Lung (tissue), 12 donors: ENCODE measurements around the gene ARHGEF1. TPM values are rescaled to one million over a fixed set of nuclear protein-coding genes. Genes with fewer than 3 reads are reported as not detected.

Experiments
- ATAC-seq: fragments of 200-7000 bp; cut with Tn5 transposase; one replicate; pipeline ENCODE4 v1.9.1; 2020; ENCODE audit warnings: moderate number of reproducible peaks; ENCODE audit not compliant: insufficient read depth, low FRiP score
- DNase-seq, 3 donors: peaks; one replicate each; pipeline ENCODE4 v3.0.0-alpha.2; 2013 to 2017
- H3K27ac ChIP-seq, 2 donors: one replicate each; pipeline ENCODE4 v1.5.1; 2013; ENCODE audit warnings: mild to moderate bottlenecking in 2 of 2, moderate library complexity in 2 of 2, control low read depth in 1 of 2, inconsistent platforms in 1 of 2, low read depth in 1 of 2, low read length in 1 of 2
- H3K27me3 ChIP-seq, 3 donors: one replicate each; pipeline ENCODE4 v1.5.1; 2013; ENCODE audit warnings: low read length in 2 of 3; ENCODE audit not compliant: control insufficient read depth in 3 of 3, insufficient read depth in 3 of 3
- H3K36me3 ChIP-seq, 4 donors: one replicate each; pipeline ENCODE4 v1.5.1; 2013; ENCODE audit warnings: low read length in 4 of 4, mild to moderate bottlenecking in 1 of 4, moderate library complexity in 1 of 4; ENCODE audit not compliant: control insufficient read depth in 4 of 4, insufficient read depth in 4 of 4
- H3K4me1 ChIP-seq, 5 donors: one replicate each; pipeline ENCODE4 v1.5.1; 2013; ENCODE audit warnings: low read length in 5 of 5, mild to moderate bottlenecking in 2 of 5, moderate library complexity in 1 of 5; ENCODE audit not compliant: control insufficient read depth in 5 of 5, insufficient read depth in 5 of 5
- H3K4me3 ChIP-seq: one replicate; pipeline ENCODE4 v1.5.1; 2013; ENCODE audit warnings: mild to moderate bottlenecking, control low read depth, moderate library complexity
- H3K9ac ChIP-seq, 2 donors: one replicate each; pipeline ENCODE4 v1.5.1; 2013; ENCODE audit warnings: low read length in 2 of 2, control low read depth in 1 of 2; ENCODE audit not compliant: insufficient read depth in 1 of 2
- H3K9me3 ChIP-seq, 4 donors: one replicate each; pipeline ENCODE4 v1.5.1; 2013; ENCODE audit warnings: low read length in 3 of 4, mild to moderate bottlenecking in 1 of 4, moderate library complexity in 1 of 4; ENCODE audit not compliant: control insufficient read depth in 4 of 4, insufficient read depth in 3 of 4
- CTCF ChIP-seq: IDR thresholded peaks from 2 replicates; pipeline ENCODE4 v1.5.1; 2012; ENCODE audit warnings: mild to moderate bottlenecking; ENCODE audit errors: control extremely low read depth, extremely low read depth
- WGBS, 2 donors: extraction: QIAGEN DNeasy Blood & Tissue Kit; methylation state at CpG; one replicate each; pipeline ENCODE4 v1.1.7; 2013; 5-methylcytosine and 5-hydroxymethylcytosine counted together
- polyA plus RNA-seq, 2 donors: library from polyadenylated mRNA; stranded (reverse); fragments of 200-250 nt; gene quantifications; one replicate each; pipeline ENCODE4 v1.2.1, GENCODE V29; 2013
- total RNA-seq, 2 donors: library from RNA; depleted of rRNA in 1 of 2; stranded (reverse); fragments of >200 nt in 1 of 2; gene quantifications; one replicate each; pipeline ENCODE4 v1.2.1, GENCODE V29; 2014 to 2021
- donor health status: control.
- donor health status: control.
- donor health status: Bipolar disorder and iron deficiency.
- donor health status: healthy.
- donor health status: DM: yes; HTN: yes; CAD: no.

The ARHGEF1 gene
- total and polyA plus RNA-seq, 4 donors, result 55.4 to 231 (median 176) TPM

GRCh38 chr19:41903193-41903953 is 20.4 kb downstream of the ARHGEF1 start:
- H3K9ac ChIP-seq, result no peak overlapping the region
- H3K9me3 ChIP-seq, result peaks cover 0 to 2% (median 0%) of the 10 kb centered on the region in 4 donors
- no peak overlapping the region for H3K4me3 ChIP-seq
- ATAC-seq, result no peak
- no peaks in the 10 kb centered on the region for H3K27me3 ChIP-seq
- no peak for DNase-seq
- WGBS, 2 donors, result 77 to 91% methylated on average over 19 of the region's 19 CpGs
- H3K4me1 ChIP-seq, result peaks cover 0 to 5% (median 0%) of the 10 kb centered on the region in 5 donors
- peaks cover 5 to 76% (median 34%) of the 10 kb centered on the region in 4 donors for H3K36me3 ChIP-seq
- TF ChIP-seq CTCF, result no peak
- H3K27ac ChIP-seq, result peak overlapping the region in 1 of 2 donors; percentile 43

DNA sequence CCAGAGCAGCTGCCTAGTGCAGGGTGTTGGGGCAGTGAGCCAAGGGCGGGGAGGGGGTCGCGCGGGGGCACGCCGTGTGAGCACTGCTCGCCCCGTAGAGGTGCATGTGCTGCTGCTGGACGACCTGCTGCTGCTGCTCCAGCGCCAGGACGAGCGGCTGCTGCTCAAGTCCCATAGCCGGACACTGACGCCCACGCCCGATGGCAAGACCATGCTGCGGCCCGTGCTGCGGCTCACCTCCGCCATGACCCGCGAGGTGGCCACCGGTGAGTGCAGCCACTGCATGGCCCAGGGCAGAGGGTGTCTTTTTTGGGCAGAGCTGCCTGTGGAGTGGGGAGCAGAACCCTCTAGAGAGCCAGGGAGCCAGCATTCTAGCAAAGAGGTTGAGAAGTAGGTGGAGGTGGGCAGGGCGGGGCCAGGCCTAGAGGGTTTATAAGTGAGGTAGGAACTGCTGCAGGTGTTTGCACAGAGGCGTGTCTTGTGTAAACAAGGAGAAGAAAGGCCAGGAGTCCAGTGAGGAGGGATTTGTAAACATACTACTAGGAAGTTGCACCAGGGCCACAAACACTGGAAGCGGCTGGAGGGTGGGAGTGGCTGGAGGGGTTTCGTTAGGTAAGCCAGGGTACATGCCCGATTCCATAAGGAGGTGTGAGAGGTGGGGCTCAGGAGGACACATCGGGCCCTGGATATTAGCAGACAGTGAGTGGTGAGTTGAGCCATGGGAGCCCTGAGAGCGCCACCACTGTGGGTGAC is 21.3 kb downstream of the ARHGEF1 start:
- 74 to 94% methylated on average over 30 of the region's 30 CpGs for WGBS, 2 donors
- Histone ChIP-seq H3K27me3 (no peaks in the 10 kb centered on the region), H3K36me3 (peaks cover 5 to 71% (median 32%) of the 10 kb centered on the region in 4 donors), H3K4me3 (no peak overlapping the region), H3K9ac (no peak overlapping the region), H3K4me1 (peaks cover 0 to 5% (median 0%) of the 10 kb centered on the region in 5 donors), H3K9me3 (peaks cover 0 to 2% (median 0%) of the 10 kb centered on the region in 4 donors), H3K27ac (peak overlapping the region in 1 of 2 donors; percentile 63)
- ATAC-seq (peak; percentile 85), DNase-seq (peak; percentile 56 to 79 (median 70))
- TF ChIP-seq CTCF, result no peak

- ATAC-seq (no peak), DNase-seq (no peak)
- peaks cover 5 to 66% (median 28%) of the 10 kb centered on the region in 4 donors for H3K36me3 ChIP-seq
- peaks cover 0 to 5% (median 0%) of the 10 kb centered on the region in 5 donors for H3K4me1 ChIP-seq
- TF ChIP-seq CTCF, result no peak
- 86 to 91% methylated on average over 24 of the region's 24 CpGs for WGBS, 2 donors
- H3K4me3 ChIP-seq, result no peak overlapping the region
- H3K9me3 ChIP-seq, result peaks cover 0 to 2% (median 0%) of the 10 kb centered on the region in 4 donors
- H3K9ac ChIP-seq, result no peak overlapping the region
- peaks cover 0 to 2% (median 0%) of the 10 kb centered on the region in 3 donors for H3K27me3 ChIP-seq
- H3K27ac ChIP-seq, result peak overlapping the region in 1 of 2 donors; percentile 37
Observed at GRCh38 chr19:41905273-41906002, 22.5 kb downstream of the ARHGEF1 start.
